NCI-H460 (cell line): ENCODE data around the gene SLC23A2. TPM values are rescaled to one million over a fixed set of nuclear protein-coding genes. Genes with fewer than 3 reads are reported as not detected.
"Not testable (repeated sequence)": the region's sequence is repeated elsewhere in the genome, so short reads cannot be mapped to it uniquely, and the experiment has no call there.

ENCODE experiments used
- DNase-seq: peaks from one replicate; pipeline ENCODE4 v3.0.0-alpha.2; 2016; ENCODE audit warnings: low read depth; ENCODE audit errors: extremely low read depth
- total RNA-seq: library from RNA; depleted of rRNA; stranded (reverse); fragments of >200 nt; shearing (Covaris generic); gene quantifications from 2 replicates; pipeline ENCODE4 v1.2.3, GENCODE V29; 2014

SLC23A2 gene
- total RNA-seq, 1 experiment from 2014 or later: 20.5 TPM

DNA sequence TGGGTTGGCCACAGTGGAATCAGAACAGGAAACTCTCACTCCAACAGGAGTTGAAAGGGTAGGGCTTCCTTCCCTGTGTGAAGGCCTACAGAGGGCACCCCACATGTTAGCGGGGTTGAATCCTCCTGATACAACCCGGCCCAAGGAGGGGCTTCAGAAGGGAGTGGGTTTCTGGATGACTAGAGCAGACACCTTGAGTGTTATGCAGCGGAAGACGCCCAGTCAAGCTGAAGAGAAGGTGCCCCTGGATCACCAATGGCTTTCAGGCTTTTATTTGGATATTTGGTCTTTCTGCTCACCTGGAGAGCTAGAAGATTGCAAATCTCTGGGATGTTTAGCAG lies 146.8 kb downstream of the SLC23A2 start:
- no peak for DNase-seq

DNA sequence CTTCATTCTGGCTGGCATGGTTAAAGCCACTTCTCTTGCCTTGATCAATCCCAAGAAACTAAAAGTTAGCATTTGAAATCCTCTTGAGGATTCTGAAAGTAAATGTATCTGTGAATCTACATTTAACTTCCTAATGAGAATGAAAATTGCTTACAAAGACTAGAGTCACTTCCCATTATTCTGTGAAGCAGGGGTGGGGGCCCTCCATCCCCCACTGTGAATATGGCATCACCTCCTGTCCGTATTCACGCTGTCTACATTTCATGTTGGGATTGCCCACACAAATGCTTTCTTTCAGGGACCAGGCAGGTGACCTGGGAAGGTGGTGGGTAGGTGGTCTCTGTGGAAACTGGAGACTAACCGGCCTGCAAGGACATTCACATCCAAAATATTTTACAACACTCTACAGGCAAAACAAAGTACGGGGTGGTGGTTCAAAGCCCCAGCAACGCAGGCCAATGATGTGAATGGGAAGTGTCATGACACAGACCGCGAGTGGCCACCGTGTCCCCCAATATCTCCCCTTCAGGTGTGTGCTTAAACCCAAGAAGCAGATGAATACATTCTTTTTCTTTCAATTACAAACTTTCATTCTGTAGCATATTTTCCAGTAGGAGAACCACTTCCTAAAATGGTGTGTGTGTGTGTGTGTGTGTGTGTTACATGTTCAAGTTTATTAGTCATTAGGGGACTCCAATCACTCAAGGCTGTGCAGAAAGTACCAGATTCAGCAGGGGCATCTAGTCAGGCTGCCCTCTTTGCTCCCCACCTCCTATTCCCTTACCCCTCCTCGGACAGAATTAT lies 147.4 kb downstream of the SLC23A2 start:
- DNase-seq: no peak

DNA sequence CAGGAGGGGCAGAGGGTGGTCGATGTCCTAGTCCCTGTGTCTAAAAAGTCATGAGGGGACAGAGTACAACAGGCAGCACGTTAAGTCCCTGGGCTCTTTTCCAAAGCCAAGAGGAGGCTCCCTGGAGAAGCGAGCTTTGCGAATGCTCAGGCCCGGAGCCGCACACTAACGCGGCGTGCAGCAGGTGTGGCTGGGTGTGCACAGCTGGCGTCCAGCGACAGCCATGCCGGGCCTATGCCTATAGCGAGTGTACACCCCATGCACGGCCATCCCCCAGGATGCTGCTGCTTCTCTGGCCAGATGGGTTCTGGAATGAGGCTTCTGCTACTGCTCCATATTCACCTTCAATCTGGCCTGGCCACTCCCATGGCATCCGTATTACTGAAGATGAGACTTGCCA lies 148.3 kb downstream of the SLC23A2 start:
- DNase-seq: no peak

DNA sequence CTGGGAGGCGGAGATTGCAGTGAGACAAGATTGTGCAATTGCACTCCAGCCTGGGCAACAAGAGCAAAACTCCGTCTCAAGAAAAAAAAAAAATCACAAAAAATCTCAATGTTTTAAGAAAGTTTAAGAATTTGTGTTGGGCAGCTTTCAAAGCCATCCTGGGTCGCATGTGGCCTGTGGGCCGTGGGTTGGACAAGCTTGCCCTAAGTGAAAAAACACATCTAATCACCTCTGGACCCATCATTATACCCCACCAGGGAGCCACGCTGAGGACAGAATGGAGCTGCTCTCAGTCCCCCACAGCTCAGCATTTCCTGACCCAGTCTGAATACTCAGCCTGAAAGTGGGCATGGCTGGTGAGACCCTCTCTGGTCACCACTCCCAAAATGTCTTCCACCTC lies 150.3 kb downstream of the SLC23A2 start:
- DNase-seq: no peak

DNA sequence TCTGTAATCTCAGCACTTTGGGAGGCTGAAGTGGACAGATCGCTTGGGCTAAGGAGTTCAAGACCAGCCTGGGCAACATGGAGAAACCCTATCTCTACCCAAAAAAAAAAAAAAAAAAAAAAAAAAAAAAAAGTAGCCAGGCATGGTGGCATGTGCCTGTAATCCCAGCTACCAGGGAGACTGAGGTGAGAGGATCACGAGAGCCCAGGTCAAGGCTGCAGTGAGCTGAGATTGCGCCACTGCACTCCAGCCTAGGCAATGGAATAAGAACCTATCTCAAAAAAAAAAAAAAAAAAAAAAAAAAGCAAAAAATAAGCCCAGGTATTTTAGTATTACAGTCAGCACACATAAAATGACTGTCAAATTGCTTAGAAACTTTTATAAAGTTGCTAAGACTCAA lies 152.5 kb downstream of the SLC23A2 start:
- DNase-seq: not testable (repeated sequence)

DNA sequence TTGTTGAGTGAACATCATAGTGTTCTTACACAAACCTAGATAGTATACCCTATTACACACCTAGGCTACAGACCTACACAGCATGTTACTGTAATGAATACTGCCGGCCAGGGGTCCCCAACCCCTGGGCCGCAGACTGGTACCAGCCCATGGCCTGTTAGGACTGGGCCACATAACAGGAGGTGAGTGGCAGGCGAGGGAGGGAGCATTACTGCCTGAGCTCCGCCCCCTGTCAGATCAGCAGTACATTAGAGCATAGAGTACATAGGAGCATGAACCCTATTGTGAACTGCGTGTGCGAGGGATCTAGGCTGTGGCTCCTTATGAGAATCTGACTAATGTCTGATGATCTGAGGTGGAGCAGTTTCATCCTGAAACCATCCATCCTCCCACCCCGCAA lies 153.3 kb downstream of the SLC23A2 start:
- no peak for DNase-seq

DNA sequence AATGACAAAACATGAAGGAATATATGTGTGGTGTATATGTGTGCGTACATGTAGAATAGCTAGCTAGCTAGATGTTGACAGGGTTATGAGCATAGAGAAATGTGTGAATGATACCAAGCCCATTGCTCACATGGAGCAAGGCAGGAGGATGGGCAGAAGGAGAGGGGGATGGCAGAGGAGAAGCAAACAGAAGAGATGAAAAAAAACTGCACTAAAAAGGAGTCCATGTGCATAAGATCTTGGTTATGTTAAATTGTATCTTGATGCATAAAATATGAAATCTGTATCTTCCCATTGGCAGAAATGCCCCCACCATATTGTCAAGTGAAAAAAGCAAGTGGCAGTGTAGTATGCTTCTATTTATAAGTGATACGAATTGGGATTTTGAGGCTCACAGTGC lies 154.5 kb downstream of the SLC23A2 start:
- no peak for DNase-seq

DNA sequence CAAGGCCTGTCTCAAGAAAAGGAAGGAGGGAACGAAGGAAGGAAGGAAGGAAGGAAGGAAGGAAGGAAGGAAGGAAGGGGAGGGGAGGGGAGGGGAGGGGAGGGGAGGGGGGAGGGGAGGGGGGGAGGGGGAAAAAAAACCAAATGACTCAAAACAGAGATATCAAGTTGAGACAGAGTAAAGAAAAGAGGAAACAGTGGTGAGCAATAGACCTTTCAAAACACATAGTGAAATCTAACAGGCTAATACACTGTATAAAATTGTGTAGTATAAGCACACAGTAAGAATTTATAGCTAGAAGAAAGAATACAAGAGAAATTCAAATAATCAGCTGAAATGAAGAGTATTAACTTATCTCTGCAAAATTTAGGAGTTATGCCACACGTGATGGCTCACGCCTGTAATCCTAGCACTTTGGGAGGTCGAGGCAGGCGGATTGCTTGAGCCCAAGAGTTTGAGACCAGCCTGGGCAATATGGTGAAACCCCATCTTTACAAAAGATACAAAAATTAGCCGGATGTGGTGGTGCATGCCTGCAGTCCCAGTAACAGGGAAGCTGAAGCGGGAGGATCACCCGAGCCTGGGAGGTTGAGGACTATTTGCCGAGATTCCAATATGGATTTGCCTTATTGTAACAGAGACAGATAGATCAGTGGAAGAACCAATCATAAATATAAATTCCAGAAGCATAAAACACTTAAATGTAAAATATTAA lies 156.4 kb downstream of the SLC23A2 start:
- no peak for DNase-seq

DNA sequence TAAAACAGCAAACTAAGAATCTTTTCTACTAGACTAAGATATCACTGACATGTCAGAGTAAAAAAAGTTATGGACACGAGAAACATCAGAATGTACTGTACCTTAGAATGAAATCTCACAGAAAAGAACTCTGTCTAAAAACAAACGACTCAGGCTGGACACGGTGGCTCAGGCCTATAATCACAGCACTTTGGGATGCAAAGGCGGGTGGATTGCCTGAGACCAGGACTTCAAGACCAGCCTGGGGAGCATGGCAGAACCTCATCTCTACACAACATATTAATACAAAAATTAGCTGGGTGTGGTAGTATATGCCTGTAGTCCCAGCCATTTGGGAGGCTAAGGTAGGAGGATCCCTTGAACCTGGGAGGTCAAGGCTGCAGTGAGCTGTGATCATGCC lies 157.0 kb downstream of the SLC23A2 start:
- DNase-seq: no peak

DNA sequence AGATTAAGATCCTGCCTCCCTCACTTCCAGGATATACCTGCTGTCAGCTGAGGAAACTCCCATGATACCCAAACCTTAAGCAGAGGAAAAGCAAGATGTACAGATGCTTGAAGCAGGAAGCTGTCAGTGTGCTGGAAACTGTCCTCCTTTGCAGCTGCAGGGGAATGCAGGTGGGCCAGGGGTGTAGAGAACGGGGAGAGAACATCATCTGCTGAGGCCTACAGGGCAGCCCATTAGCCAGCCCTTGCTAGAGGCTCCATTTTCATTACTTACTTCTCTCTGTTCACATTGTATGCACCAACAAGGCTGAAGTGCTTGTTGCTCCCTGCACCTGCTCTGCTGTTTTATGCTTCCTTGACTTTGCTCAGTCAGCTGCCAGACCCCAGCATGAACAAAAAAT lies 160.5 kb downstream of the SLC23A2 start:
- no peak for DNase-seq

DNA sequence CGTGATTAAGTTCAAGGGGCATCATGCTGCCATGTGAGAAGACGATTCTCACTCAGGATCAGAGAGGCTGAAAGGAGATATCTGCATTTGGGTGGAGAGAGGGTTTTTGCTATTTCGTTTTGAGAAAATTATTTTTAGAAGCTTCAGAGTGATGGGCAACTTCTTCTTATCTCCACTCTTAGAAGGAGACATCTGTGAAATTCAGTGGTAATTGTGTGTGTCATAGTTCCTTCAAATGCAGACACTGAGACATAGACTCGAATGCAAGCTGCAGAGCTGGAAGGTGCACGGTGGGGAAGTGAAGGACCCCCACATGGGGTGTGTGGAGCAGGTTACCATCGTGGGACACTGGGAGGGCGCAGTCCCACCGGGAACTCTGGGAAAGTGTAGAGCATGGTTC lies 162.8 kb downstream of the SLC23A2 start:
- DNase-seq: no peak

DNA sequence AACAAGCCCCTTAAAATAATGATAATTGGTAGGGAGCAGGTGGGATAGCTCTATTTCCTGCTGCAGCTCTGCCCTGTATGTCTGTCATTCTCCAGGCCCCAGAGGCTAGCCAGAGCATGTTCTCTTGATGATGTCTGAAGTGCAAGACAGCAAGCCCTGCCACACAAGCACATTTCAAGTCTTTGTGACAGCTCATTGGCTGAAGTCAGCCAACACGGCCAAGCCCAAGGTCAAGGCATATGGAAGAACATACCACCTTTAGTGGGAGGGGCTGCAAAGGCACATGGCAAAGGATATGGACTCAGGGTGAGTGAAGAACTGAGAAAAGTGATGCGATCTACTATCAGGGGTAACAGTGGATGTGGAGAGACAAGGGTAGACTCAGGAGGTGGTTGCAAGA lies 163.6 kb downstream of the SLC23A2 start:
- no peak for DNase-seq

DNA sequence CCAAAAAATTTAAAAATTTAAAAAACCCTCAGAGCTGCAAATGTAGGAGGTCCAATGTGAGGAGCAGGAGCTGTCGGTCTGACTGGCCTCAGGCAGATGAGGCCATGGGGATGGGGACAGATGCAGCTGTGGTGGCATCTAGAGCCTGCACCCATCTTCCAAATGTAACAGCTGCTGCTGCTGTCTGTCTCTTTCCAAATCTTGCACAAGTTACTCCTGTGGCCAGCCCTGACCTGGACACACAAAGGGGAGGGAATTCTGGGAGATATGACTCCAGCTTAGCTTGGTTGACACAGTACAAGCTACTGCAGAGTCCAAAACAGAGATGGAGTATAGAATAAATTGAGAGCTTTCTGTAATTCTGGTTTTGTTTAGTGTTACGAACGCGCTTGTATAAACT lies 164.4 kb downstream of the SLC23A2 start:
- no peak for DNase-seq

DNA sequence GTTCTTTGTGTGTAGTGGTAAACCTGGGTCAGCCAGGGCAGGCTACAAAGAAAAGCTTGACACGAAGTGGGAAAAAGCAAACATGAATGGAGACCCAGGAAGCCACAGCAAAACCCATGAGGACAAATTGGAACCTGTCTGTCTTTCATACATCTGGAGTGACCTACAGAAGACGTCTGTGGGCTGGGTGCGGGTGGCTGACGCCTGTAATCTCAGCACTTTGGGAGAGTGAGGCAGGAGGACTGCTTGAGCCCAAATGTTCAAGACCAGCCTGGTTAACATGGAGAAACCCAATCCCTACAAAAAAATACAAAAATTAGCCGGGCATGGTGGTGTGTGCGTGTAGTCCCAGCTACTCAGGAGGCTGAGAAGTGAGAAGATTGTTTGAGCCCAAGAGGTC lies 164.8 kb downstream of the SLC23A2 start:
- DNase-seq: no peak

DNA sequence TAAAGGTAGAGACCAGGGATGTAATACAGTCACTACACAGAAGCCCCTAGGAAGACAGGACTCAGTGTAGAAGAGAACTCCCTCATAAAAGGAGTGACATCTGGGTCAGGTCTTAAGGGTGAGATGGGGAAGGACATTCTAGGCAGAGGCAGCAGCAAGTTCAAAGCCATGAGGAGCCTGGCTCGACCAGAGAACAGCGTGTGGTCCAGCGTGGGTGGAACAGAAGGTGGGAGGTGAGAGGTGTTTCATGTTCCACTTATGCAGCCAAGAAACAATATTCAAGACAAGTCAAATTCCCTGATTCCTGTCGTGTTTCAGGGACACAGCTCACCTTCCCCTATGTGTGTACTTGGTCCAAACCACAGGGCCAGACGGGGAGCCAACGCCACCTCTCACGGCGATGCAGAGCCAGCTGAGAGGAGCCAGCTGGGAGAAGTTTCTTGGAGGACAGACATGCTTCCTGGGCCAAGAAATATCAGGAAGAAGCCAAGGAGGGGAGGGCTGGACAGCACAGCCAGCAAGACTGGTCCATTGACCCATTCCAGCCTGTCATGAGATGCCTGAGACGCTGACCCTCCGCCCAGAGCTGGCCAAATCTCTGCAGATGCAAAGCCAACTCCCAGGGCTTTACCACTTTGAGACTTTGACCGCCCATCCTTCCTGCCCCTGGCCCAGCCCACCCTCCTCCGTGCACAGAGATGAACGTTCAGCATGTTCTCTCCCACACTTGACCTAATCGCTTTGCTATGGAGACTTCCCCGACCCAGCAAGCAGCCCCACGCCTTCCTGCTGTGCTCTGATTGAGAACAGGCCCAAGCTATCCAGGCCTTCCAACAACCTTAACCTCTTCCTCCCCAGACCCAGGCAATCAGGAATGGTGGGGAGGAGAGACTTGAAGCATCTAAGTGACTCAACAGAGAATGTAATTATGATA lies 165.8 kb downstream of the SLC23A2 start:
- DNase-seq: no peak

DNA sequence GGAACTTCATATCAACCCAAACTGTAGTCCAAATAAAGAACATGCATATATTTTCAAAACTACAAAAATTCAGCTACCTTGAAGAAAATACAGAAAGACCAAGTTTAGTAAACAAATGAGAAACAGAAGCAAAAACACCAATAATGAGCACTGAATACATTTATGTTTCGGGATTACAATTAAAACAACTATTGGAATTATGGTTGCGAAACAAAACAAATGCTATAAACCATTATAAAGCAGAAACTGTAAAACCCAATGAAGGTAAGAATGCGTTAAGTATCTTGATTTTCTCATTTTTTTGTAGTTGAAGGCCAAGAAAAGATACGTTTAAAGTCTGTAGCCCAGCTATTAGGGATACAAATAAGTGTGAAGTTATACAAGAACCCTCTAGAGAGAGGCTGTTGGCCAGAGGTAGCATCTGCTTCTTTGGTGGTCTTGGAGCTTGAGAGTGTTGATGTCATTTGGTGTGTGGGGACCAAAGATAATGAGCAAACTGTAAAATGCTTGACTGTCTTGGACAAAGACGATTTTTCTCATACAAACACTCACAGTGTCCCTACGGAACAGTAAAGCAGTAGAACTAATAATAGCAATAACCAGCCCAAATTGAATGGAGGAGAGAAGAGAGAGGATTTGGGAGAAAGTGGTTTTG lies 168.1 kb downstream of the SLC23A2 start:
- DNase-seq: no peak

DNA sequence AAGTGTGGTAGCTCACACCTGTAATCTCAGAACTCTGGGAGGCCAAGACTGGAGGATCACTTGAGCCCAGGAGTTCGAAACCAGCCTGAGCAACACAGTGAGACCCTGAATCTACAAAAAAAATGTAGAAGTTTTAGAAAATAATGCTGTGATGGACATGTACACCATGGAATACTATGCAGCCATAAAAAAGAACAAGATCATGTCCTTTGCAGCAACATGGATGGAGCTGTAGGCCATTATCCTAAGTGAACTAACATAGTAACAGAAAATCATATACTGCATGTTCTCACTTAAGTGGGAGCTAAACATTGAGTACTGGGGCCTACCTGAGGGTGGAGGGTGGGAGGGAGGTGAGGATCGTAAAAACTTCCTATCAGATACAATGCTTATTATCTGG lies 168.8 kb downstream of the SLC23A2 start:
- no peak for DNase-seq

DNA sequence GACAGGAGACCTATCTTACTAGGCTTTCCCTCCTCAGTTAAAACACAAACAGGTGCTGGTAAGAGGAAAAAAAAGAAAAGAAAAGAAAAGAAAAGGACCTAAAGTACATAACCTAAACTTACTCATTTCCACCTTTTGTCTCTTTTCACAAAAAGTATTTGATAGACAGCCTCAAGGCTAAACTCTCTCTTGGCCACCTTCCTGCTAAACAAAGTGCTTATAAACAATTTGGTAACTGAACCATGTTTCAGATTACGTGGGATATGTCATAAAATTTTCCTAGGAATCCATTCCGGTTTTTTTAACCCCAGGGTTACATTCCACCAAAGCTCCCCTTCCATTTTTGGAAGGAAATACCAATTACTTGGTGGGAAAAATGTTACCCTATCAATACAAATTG lies 170.6 kb downstream of the SLC23A2 start:
- no peak for DNase-seq

DNA sequence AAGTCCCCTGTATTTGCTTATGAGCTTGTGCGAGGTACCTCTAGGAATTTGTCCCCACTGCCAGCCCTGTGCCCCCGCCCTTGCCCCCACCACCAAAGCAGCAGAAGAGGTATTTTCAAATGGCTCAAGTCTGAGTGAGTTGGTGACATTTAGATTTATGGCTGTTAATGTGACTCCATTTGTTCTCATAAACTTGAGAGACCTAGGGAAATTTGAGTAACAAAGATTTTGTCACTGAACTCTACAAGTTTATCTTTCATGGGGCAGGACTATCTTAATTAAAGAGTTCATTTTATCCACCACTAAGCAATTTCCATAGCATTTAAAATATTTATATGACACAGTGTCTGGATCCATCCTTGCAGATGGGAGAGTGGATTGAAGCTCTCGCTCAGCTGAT lies 171.1 kb downstream of the SLC23A2 start:
- no peak for DNase-seq

DNA sequence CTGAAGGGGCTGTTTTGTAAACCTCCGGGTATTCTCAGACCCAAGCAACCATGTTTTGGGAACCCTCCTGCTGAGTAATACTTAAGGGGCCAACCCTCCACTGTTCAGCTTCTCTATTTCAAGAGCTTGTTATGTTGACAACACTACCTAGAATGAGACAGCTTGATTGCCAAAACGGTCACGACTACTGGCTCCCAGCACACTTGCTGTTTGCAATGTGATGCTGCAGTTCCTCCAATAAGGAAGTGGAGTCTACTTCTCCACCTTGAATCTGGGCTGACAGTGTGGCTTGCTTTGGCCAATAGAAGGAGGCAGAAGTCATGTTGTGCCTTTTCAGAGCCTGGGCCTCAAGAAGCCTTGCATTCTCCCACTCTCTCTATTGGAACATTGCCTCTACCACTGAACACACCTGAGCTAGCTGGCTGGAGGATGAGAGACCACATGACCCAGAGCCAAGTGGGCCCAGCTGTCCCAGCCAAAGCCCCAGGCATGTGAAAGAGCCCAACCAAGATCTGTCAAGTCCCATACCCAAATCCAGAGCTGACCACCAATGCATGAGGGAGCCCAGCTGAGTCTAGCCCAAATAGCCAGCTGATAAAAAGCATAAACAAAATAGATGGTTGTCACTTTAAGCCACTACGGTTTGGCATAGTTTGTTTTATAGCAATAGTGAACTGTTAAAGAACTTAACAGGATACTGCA lies 171.6 kb downstream of the SLC23A2 start:
- no peak for DNase-seq
